Activated gamma-delta T cell (primary cell): ENCODE results near the gene RALGPS1.
"Not testable (repeated sequence)": the region's sequence is repeated elsewhere in the genome, so short reads cannot be mapped to it uniquely, and the experiment has no call there.

Source experiments
- DNase-seq: peaks from one replicate; lab custom pipeline; 2025; lab: John Stamatoyannopoulos, UW

Gene RALGPS1

DNA sequence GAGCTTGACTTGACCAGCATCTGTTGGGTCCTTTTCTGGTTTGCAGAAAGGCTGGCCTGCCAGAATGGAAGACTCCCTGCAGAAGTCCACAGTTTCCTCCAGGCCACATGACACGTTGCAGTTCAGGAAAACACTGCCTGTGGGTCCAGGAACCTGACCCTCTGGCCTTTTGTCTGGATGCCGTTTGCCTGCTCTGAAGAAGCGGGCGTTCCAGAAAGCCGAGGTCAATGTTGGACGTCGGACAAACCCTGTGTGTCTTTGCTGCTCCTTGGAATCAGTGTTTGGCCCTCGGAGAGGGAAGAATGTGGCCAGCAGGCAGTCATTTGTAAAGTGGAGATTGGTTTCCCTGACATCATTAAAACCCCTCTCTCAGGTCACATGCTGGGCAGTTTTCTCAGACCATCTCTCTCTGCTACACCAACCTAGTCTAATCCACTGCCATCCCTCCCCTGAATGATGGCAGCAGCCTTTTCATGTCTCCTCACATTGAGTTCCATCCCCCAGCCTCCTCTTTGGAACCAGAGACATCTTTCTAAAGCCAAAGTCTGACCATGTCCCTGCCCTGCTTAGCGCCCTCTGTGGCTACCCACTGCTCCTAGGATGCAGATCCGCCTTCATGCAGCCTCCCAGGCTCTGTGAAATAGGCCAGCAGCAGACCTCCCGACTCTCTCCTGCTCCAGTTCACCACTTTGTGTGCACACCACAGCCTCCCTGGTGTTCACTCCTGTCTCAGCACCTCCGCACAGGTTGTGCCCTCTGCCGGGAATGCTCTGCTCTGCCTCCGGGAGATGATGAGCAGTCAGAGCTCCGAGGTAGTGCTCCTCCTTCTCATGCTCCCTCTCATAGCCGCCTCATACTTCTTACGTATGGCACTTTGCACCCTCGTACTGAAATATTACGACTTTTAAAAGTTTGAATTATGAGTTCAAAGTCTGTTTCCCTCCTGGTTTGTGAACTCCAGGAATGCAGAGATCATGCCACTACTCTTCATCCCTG, 75.6 kb downstream of the RALGPS1 start:
- DNase-seq = no peak

DNA sequence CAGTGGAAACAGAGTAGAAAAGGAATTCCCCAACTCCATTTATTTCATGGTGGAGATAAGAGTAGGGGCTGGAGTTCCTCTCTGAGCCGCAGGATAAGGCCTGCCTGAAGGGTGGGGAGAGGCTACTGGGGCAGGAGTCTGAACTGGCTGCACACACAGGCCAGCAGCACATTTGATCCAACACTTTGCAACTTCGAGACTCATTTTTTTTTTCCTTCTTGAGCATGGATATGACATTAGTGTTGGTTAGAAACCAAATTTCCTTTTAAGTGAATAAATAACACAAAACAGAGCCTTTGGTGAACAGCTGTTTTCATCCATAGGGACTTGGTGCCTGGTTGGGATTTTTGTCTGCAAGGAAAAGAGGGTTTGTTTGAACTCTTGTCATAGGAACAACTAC, 76.6 kb downstream of the RALGPS1 start:
- no peak for DNase-seq

DNA sequence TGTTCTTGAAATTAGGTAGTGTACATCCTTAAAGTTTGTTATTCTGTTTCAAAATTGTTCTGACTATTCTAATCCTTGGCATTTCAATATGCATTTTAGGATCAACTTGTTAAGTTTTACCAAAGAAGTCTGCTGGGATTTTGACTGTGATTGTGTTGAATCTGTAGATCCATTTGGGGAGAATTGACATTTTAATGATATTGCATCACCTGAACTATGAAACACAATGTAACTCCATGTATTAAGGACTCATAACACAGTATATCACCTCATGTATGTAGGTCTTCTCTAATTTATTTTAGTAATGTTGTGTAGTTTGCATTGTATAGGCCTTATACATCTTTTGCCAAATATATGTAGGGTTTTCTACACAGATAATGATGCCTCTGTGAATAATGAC, 77.8 kb downstream of the RALGPS1 start:
- no peak for DNase-seq

DNA sequence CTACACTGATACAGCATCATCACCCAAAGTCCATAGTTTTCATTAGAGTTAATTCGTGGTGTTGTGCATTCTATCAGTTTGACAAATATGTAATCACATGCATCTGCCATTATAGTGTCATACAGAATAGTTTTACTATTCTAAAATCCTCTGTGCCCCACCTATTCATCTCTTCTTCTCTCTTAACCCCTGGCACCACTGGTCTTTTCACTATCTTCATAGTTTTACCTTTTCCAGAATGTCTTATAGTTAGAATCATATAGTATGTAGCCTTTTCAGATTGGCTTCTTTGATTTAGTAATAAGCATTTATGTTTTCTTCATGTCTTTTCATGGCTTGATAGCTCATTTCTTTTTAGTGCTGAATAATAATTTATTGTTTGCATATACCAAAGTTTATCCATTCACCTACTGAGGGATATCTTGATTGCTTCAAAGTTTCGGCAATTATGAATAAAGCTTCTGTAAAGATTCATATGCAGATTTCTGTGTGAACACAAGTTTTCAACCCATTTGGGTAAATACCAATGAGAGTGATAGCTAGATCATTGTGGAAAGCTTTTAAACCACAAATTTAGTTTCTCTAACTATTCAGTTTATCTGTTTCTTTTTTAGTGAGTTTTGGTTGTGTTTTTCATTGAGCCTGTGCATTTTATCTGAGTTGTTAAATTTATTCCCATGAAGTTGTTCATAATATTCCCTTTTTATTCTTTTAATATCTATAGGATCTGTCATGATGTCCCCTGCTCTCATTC, 84.9 kb downstream of the RALGPS1 start:
- DNase-seq = no peak

DNA sequence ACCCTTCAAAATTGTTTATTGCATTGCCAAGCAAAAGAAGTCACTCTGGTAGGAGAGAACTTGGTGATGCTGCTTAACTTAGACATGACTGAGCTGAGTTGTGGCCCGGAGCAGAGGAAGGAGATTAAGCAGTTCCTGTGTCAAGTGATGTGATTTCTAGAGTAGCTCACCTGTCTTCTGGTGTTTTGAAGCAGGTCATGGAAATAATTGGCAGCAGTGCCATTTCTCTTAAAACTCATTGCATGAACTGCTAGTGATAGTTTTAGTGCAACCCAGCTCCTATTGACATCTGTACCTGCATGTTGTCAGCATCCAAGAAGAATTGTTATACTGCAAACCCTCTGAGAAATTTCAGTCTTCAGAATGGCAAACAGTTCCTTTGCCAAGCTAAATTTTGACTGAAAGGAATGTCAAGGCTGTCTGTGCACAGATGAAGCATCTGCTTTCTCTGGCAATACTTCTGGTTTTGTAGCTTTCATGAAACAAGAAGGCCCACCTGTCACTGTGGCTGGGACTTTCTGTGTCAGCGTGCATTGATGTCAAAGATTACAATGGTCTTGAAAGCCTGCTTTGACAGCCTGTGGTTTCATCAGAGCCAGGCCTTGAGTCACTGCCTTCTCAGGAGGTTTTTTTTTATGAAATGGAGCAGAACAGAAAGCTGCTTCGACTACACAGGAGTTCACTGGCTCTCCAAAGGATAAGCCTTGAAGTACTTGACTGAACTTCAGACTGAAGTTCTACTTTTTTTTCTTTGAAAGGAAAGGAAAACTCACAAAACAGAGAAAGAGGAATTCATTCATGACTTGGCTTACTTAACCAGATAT, 90.6 kb downstream of the RALGPS1 start:
- DNase-seq = no peak

DNA sequence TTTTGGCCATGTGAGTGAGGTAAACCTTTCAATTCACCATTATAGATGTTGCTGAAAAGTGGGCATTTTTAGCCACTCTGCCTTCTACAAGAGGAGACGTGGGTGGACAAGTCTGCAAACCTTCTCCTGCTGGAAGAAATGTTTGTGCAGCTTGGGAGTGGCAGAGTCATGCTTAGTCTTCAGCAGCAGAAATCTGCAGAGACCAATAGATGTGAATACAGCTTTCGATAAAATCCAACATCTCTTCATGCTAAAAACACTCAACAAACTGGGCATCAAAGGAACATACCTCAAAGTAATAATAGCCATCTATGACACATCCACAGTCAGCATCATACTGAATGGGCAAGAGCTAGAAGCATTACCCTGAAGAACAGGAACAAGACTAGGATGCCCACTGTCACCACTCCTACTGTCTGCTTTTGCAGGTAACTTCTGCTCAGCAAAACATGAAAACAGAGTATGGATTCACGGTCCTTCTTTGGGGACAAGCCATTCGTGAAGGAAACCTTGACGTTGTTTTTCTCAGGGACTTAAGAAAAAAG, 91.3 kb downstream of the RALGPS1 start:
- no peak for DNase-seq

DNA sequence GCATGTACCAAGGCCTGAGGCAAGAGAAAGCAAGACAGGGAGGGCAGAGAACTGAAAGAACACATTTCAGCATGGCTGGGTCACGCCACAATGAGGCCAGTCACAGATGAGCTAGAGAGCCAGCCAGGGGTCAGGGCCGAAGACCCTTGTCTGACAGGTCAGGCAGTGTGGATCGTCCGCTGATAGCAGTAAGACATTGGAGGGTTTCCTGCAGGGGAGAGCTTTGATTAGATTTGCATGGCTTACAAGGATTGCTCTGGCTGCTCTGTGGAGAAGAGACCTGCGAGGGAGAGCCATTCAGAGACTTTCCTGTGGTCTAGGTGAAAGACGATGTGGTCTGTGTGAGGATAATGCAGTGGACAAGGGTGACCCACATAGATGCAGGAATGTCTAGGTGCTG, 93.1 kb downstream of the RALGPS1 start:
- DNase-seq = no peak

DNA sequence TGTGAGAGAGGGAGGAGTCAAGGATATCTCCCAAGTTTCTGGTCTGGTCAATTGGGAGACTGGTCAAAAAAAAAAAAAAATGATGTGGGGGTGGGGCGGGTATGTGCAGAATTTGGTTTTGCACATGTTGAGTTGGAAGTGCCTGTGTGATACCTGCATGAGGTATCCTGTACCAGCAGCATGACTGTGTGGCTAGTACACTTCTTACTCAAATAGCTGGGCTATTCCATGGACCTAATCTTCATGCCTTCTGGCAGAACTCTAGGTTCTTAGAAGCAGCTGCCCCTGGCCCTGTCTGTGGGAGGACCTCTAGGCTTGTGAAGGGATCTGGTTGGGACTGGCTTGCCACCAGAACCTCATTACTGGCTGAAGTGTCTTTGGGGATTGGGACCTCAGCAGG, 93.5 kb downstream of the RALGPS1 start:
- no peak for DNase-seq

DNA sequence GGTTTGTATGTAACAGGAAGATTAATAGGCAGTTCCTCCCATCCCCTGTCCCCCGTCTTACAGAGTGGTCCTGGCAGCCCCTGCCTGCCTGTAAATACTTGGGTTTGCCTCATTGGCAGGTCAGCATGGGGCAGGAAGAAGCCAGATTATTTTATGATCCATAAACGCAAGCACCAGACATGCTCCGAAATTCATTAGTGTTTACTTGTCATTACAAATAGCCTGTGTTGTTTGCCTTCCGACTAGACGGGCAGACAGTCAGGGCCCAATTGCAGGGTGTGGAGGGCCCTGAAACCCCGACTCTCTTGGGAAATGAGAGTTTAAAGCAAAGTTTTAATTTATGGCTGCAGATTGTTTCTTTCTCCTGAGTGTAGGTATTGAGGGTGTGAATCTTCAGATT, 97.2 kb downstream of the RALGPS1 start:
- DNase-seq = no peak

DNA sequence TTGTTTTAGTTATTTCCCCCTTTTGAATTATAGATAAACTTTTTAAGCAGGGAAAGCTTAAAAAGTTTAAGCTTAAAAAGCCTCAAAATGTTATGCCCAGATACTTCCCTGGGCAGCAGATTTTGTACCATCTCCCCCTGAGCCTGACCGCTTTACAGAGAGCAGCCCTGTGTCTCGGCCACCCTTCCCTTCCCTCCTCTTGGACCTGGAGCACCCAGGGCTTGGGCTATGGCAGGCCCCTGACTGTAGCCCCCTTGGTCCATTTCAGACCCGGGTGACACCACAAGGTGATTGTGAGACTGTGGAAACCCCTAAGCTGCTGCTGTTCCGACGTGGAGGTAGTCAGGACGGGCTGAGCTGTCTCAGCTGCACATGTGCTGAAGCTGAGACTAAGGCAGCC, 97.7 kb downstream of the RALGPS1 start:
- no peak for DNase-seq

DNA sequence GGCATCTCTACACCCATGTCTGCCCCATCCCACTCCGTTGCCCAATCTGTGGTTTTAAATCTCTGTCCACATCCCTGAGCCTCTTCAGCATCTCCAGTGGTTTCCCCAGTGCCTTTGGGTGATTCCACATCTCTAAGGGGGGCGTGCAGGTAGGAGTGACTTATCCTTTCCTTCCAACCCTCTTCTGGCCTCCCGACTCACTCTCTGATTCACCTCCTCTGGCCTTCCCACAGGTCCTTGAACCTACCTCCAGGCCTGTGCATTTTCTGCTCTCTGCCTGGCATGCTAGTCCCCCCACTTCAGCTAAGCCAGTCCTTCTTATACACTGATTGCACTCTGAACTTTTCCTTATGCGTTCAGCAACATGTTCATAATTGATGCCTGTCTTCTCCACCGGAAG, 99.0 kb downstream of the RALGPS1 start:
- no peak for DNase-seq

DNA sequence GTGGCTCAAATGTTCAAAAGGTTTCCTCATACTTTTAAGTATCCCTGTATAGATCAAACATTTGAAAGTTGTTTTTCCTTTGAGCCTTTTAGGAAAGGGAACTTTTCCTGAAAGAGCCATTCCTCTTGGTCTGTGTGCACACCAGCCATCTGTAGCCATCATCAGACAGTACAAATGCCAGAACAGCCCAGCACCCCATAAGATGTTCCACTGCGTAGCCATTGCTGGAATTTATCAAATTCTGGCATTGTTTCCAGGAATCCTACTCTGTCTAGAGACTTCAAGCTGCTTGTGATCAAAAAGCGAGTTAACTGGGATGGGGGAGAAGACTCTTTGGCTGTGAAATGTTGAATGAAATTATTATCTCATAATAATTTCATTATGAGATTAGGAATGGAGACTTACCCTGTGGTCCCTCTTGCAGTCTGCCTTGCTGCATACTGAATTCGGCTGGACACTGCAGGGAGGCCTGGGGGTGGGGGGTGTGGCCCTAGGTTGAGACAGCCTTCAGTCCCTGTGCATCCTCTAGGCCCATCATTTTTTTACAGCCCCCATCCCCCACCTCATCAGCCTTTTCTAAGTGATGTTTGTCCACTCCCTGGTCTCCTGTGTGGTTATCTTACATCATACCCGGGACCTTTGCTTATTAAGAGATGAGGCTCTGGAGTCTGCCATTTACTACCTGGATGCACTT, 99.8 kb downstream of the RALGPS1 start:
- DNase-seq = no peak

DNA sequence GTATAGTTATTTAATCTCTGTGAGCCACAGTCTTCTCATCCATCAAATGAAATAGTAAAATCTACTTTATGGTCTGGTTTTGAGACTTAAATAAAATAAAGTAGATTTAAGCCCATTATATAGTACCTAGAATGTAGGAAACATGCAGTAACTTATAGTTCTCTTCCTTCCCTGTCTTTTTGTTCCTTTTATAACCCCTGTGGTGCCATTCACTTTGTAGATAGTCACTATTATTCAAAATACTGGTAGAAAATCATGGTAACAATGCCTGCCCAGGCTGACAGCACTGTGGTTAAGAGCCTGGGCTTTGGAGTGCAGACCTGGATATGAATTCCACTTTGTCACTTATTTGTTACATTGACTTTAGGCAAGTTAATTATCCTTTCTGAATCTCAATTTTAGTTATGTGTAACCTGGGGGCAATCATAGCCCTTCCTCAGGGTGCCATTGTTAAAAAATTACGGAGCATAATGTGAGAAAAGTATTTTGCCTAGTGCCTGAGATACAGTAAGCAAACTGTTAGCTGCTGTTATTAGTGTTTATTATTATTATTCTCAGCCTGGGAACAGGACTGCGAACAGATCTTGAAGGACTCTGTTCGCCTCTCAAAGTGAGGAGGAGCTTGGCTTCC, 100.4 kb downstream of the RALGPS1 start:
- no peak for DNase-seq

DNA sequence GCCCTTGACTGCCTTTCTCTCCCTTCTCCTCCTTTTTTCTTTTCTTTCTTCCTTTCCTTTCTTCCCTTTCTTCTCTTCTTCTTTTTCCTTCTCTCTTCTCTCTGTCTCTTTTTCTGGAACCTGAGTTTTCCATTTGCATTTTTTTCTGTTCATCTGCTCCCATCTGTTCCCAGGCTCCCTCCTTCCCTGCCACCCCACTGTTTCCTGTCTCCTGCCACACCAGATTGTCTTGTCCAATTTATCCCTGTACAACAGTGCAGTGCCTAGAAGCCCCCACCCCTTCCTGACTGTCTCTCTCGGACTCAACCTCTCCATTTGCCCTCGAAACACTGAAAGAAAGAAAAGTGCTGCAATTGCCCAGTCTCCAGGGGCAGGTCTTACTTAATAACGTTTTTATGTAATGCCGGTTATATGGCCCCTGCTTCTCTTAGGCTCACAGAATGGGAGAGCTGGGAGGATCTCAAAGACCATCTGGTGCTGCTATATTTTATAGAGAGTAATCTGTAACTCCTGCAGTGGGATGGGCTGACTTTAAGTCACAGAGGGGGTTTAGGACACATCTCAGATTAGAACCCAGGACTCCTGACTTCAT, 101.4 kb downstream of the RALGPS1 start:
- no peak for DNase-seq

DNA sequence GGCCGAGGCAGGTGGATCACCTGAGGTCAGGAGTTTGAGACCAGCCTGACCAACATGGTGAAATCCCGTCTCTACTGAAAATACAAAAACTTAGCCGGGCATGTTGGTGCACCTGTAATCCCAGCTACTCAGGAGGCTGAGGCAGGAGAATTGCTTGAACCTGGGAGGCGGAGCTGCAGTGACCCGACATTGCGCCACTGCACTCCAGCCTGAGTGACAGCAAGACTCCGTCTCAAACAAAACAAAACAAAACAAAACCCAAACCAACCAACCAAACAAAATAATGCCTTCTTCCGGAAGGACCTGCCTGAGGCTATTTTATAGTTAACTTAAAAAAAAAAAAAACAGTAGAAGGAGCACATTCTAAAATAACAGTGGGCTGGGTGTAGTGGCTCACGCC, 103.4 kb downstream of the RALGPS1 start:
- not testable (repeated sequence) for DNase-seq

DNA sequence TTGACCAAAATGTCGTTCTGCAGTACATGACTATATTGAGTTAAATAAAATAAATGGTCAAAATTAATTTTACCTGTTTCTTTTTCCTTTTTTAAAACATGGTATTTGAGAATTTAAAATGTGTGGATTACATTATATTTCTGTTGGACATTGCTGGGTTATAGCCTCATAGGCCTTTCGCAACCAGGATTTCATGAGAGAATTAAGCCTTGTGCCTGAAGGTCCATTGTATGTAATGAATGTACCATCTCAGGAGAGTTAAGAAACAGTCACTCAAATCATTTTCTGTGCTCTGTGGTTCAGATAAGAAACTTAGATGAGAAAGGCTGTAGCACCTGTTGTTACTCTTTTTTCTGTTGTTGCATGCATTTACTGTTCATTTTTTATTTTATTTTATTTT, 104.4 kb downstream of the RALGPS1 start:
- no peak for DNase-seq

DNA sequence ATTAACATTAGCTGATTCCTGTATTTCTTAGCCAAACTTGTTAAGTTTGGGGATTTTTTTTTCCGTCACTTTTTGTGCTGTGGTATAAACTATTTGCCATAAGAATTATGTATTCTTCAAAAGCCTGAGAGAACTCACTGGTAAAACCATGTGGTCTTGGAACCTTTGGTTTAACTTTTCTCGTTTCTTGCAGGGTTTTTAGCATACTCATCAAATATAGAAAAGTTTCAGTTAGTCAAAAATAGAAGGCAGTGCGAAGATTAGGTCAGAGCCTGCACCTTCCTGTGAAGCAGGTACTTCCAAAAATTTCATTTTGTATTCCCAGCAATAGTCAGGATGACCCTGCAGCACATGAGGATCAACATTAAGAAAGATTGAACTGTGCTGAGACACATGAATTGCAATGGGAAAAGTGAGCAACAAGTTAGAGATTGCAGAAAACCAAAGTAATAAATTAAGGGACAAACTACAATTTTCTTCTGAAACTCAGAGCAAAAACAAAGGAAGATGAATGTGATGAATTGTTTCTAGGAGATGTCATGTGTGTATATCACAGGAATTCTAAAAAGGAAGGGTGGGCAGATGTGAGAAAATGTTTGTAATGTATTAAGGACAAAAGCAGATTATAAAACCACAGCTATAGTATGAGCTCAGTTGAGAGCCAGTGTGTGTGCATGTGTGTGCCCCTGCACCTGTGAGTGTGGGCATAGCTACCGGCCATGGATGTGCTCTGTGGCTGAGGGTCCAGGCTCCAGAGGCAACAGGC, 105.6 kb downstream of the RALGPS1 start:
- DNase-seq = no peak

DNA sequence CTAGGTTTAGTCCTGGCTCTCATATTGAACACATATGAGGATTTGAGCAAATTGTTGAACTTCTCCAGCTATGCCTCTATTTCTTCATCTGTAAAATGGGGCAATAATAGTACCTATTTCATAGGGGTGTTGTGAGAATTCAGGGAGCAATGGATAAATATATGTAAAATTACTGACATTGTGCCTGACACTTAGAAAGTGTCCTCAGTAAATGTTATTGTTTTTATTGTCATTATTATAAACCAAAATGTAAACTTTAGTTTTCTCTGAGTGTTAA, 106.2 kb downstream of the RALGPS1 start:
- no peak for DNase-seq

DNA sequence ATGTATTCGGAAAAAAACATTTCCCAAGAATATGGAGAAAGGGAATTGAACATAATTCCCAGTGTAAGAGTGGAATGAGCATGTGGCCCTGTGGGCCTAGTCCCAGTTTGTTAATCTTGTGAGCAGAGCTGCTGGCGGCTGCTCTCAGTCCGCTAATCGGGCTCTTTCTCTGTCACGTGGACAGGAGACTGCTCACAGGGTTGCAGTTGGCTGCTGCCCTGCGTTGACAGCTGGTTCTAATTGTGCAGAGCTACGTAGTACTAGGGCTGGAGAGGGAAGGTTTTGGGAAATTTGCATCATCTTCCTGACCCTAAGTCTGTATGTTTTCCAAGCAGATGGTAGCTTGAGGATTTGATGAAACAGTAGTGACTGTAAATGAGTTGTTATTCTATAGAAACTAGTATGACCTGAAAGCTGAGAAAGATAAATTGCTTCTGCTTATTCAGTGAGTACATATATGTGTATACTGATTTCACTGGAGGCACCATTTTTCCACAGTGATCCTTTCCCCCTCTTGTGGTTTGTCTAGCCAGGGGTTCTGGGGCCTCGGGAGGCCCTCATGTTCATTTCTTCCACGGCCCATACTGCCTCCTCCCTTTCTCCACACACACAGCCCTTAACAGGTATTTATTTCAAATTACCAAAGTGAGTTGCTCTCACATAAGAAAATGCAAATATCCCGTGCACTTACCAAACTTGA, 107.2 kb downstream of the RALGPS1 start:
- DNase-seq = no peak
